Endothelial cell (in vitro differentiated cells): Measurements from ENCODE around the gene GTF2A1. TPM values are rescaled to one million over a fixed set of nuclear protein-coding genes. Genes with fewer than 3 reads are reported as not detected.

Source experiments
- DNase-seq: peaks from one replicate; pipeline ENCODE4 v3.0.0; 2021; ENCODE audit warnings: low spot score
- H3K27ac Mint-ChIP-seq: one replicate; pipeline ENCODE4 v1.8.0; 2021; ENCODE audit warnings: mixed read lengths, inconsistent platforms; ENCODE audit not compliant: unreplicated experiment
- H3K27me3 Mint-ChIP-seq: one replicate; pipeline ENCODE4 v1.8.0; 2021; ENCODE audit warnings: mild to moderate bottlenecking, moderate library complexity, mixed read lengths, inconsistent platforms; ENCODE audit not compliant: unreplicated experiment
- H3K36me3 Mint-ChIP-seq: one replicate; pipeline ENCODE4 v1.8.0; 2021; ENCODE audit warnings: mild to moderate bottlenecking, low read depth, mixed read lengths, inconsistent platforms; ENCODE audit not compliant: unreplicated experiment
- H3K4me1 Mint-ChIP-seq: one replicate; pipeline ENCODE4 v1.8.0; 2021; ENCODE audit warnings: mild to moderate bottlenecking, mixed read lengths, inconsistent platforms; ENCODE audit not compliant: unreplicated experiment
- H3K4me3 Mint-ChIP-seq: one replicate; pipeline ENCODE4 v1.8.0; 2021; ENCODE audit warnings: mild to moderate bottlenecking, mixed read lengths, inconsistent platforms; ENCODE audit not compliant: unreplicated experiment
- H3K9me3 Mint-ChIP-seq: one replicate; pipeline ENCODE4 v1.8.0; 2021; ENCODE audit warnings: mixed read lengths, inconsistent platforms; ENCODE audit not compliant: unreplicated experiment
- CTCF ChIP-seq: fragments of 200-600 bp; sonication (generic); IDR thresholded peaks from one replicate; pipeline ENCODE4 v1.5.0; 2021; ENCODE audit warnings: antibody characterized with exemption; ENCODE audit not compliant: unreplicated experiment
- total RNA-seq: library from RNA; stranded (reverse); fragmentation: NEBNext Ultra II Directional; extraction: Animal tissue kit (Norgen Biotek cat#: 25700); gene quantifications from one replicate; pipeline ENCODE4 v1.2.1, GENCODE V29; 2021; ENCODE audit not compliant: unreplicated experiment

GTF2A1 gene
- total RNA-seq, 1 donor from 2014 or later: 34.6 TPM

GRCh38 chr14:81172353-81172752, 48.4 kb downstream of the GTF2A1 start:
- peaks cover 2% of the 10 kb centered on the region for H3K27me3 Mint-ChIP-seq
- DNase-seq: no peak
- H3K36me3 Mint-ChIP-seq: no peaks in the 10 kb centered on the region
- H3K27ac Mint-ChIP-seq: no peak overlapping the region
- no peak overlapping the region for H3K4me3 Mint-ChIP-seq
- H3K9me3 Mint-ChIP-seq: no peaks in the 10 kb centered on the region
- TF ChIP-seq CTCF: no peak
- peaks cover 10% of the 10 kb centered on the region for H3K4me1 Mint-ChIP-seq

DNA sequence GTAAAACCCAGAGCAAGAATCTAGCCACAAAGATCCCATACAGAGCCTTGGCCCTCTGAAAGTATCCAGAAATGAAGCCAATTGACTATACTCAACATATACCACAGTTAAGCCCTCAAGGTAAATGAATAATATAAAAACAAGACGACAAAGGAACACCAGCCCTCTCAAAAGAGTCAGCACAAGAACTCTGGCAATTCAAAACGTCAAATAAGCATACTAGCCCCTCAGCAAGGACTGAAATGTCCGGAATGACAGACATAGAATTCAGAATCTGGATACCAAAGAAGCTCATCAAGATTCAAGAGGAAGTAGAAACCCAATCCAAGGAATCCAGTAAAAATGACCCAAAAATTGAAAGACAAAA, 49.9 kb downstream of the GTF2A1 start:
- no peak for DNase-seq
- peak overlapping the region; percentile 92 for H3K4me3 Mint-ChIP-seq

GRCh38 chr14:81170104-81170828, 50.5 kb downstream of the GTF2A1 start:
- H3K9me3 Mint-ChIP-seq: no peaks in the 10 kb centered on the region
- H3K4me3 Mint-ChIP-seq: peak overlapping the region; percentile 92
- peak; percentile 77 for DNase-seq
- H3K36me3 Mint-ChIP-seq: no peaks in the 10 kb centered on the region
- peaks cover 10% of the 10 kb centered on the region for H3K4me1 Mint-ChIP-seq
- H3K27me3 Mint-ChIP-seq: peaks cover 2% of the 10 kb centered on the region
- peak overlapping the region; percentile 76 for H3K27ac Mint-ChIP-seq
- peak; percentile 92 for TF ChIP-seq CTCF

More for the DNA sequence above, 49.9 kb downstream of the GTF2A1 start:
- H3K27ac Mint-ChIP-seq: peak overlapping the region; percentile 76
- peak; percentile 25 for TF ChIP-seq CTCF
- H3K4me1 Mint-ChIP-seq: peaks cover 10% of the 10 kb centered on the region
- H3K9me3 Mint-ChIP-seq: no peaks in the 10 kb centered on the region
- H3K27me3 Mint-ChIP-seq: peaks cover 2% of the 10 kb centered on the region
- no peaks in the 10 kb centered on the region for H3K36me3 Mint-ChIP-seq

DNA sequence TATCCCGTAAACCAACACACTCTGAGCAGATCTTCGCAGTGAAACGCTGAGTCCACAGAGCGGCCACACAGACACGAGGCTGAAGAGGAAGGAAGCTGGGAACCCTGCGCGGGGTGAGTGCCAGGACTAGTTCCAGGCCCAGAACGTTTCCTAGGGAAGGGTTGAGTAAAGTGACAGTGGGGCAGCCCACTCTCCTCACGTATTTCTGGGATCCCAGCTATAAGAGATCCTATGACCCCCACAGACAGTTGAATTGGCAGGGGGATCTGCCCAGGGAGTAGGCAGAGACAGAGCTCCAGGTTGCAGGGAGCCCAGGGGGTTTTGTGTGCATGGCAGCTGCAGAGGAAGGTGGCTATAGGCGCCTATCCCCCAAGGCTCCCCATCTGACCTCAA, 51.1 kb downstream of the GTF2A1 start:
- H3K9me3 Mint-ChIP-seq: no peaks in the 10 kb centered on the region
- no peak overlapping the region for H3K27ac Mint-ChIP-seq
- no peaks in the 10 kb centered on the region for H3K36me3 Mint-ChIP-seq
- DNase-seq: no peak
- peaks cover 5% of the 10 kb centered on the region for H3K27me3 Mint-ChIP-seq
- H3K4me1 Mint-ChIP-seq: peaks cover 10% of the 10 kb centered on the region
- peak overlapping the region; percentile 92 for H3K4me3 Mint-ChIP-seq
- no peak for TF ChIP-seq CTCF

- peaks cover 11% of the 10 kb centered on the region for H3K4me1 Mint-ChIP-seq
- peak overlapping the region; percentile 92 for H3K4me3 Mint-ChIP-seq
- H3K27me3 Mint-ChIP-seq: peaks cover 4% of the 10 kb centered on the region
- no peak for DNase-seq
- H3K9me3 Mint-ChIP-seq: no peaks in the 10 kb centered on the region
- H3K36me3 Mint-ChIP-seq: no peaks in the 10 kb centered on the region
- no peak for TF ChIP-seq CTCF
- no peak overlapping the region for H3K27ac Mint-ChIP-seq
Observed at GRCh38 chr14:81169267-81169666, 51.5 kb downstream of the GTF2A1 start.
